Inferior parietal cortex (tissue), 1 donor: ENCODE data around the gene VARS2.

Experiments used
- DNase-seq: peaks from one replicate; pipeline ENCODE4 v3.0.0-alpha.2; 2016; ENCODE audit errors: extremely low spot score

Gene VARS2

DNA sequence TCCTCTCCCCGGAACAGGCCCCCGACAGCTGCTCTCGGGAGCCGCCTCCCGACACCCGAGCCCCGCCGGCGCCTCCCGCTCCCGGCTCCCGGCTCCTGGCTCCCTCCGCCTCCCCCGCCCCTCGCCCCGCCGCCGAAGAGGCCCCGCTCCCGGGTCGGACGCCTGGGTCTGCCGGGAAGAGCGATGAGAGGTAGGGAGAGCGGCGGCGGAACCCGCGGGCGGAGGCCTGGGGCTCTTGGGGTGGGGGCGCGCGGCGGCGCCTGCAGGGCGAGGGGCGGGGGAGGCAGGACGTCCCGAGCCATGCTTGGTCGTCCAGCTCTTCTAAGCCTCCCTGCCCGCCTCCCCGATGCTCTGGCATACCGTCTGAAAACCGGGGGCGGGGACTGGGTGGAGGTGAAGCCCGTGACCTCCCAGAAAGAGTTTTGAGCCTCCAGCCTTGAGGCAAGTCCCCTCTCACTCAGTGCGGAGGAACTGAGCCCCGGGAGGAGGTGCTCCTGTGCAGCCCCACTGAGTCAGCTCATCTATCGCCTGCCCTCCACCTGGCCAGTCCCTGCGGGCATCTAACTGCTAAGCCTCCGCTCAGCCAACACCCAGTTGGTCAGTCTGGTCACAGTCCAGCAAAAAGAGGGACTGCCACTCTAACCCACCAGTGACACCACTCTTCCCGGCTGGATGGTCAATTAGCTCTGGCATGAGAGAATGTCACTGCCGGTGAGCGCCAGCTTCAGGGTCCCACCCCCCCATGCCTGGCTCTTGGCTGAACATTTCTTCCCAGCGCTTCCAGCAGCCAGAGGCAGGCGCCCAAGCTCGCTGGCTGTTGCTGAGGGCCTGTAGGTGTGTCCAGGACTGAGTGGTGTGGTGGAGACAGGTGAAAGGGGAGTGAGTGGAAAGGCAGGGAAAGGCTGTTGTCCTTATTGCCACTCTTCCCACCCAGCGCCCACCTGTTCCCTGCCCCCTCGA is 29.2 kb upstream of the VARS2 start:
- no peak for DNase-seq

DNA sequence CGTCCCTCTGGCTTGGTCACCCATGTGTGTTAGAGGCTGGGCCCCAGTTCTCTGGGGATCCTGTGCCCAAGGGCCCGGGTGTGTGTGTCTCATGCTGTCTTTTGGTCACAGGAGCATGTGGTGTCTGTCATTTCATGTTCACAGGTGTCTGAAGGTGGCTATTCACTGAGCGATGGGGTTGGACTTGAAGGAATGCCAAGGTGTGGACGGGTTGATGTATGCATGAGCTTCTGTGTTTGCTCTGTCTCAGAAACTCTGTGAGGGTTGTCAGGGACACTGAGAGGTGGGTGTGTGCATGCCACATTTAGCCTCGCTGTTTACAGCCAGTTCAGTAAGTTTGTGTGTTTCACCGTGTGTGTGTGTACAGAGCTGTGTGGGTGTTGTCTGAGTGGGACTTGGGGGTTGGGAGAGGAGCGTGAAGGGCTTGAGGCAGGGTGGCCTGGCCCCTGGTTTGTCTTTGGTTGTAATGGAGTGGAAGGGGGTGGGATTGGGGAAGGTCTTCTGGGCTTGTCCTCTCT is 28.5 kb upstream of the VARS2 start:
- no peak for DNase-seq

DNA sequence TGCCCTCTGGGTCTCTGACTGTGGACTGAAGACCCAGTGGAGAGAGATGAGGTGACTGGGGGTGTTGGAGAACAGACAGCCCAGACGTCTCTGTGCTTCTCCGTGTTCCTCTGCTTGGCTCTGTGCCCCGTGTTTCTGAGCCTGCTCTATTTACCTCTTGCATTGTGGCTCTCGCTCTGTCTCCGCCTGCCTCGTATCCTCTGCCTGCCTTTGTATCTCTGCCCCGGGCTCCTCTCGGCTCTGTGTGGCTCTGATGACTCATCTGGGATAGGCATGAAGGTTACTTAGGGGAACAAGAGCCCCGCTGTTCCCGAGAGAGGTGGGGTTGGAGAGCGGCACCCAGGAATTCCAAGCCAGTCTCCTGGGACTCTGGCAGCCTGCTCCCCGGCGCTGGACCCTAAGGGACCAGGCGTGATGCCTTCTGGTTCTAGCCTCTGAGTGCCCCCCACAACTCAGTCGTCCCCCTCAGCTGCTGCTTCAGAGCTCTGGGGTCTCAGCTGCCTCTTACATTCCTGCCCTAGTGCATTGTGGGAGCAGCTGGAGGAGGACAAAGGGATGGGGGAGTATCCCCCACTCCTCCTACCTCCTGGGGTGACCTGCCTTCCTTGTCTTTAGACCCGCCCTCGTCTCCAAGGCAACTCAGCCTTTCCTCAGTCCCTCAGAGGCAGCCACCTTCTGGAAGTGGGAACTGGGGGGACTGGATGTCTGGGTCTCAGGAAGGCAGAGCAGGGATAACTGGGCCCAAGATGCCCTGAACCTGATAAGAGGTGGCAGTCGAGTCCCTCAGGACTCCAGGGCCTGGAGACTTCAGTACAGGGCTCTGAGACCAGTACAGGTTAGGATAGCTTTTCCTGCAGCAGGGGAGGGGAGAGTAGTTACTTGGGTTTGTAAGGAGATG is 27.8 kb upstream of the VARS2 start:
- no peak for DNase-seq

DNA sequence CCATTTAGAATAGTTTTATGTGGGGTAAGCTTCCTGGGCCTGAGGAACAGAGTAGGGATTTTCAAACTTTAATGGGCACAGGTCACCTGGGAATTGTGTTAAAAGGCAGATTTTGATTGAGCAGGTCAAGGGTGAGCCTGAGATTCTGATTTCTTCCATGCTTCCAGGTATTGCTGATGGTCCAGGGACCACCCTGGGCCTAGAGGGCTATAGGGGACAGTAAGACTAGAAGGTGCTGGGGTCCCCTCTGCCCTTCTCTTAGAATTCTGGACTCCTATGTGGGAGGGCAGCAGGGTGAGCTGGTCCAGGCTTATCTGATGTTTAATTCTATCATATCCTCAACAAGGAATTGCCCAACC is 27.2 kb upstream of the VARS2 start:
- DNase-seq, result no peak

DNA sequence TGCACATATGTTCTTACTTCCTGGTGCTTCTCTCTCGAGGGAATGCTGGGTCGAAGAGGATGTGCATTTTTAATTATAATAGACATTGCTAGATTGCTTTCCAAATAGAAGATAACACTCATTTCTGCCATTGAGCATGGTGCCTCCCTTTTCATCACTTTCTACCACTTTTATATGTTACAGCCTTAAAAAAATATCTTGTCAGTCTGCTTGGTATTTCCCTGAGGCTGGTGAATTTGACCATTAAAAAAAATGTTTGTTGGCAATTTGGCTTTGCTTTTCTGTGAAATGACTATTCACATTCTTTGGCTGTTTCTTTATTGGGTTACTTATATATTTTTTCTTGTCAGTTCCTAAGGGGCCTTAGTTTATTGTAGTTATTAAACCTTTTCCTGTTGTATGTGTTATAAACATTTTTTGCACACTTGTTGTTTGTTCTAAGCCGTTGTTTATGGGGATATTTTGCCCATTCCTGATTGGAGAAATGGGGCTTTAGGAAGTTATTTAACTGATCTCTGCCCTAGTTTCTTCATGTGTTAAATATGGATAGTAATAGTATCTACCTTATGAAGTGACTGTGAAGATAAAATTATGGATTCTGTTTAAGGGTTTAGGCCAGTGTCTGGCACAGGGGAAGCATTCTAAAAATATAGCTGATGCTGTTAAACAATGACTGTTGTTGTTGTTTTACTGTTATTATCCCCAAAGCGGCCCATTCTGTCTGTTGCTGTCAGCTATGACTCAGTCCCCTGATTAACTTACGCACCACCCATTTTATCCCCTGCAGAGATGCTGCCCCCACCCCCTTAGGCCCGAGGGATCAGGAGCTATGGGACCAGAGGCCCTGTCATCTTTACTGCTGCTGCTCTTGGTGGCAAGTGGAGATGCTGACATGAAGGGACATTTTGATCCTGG is 25.9 kb upstream of the VARS2 start:
- DNase-seq, result no peak

DNA sequence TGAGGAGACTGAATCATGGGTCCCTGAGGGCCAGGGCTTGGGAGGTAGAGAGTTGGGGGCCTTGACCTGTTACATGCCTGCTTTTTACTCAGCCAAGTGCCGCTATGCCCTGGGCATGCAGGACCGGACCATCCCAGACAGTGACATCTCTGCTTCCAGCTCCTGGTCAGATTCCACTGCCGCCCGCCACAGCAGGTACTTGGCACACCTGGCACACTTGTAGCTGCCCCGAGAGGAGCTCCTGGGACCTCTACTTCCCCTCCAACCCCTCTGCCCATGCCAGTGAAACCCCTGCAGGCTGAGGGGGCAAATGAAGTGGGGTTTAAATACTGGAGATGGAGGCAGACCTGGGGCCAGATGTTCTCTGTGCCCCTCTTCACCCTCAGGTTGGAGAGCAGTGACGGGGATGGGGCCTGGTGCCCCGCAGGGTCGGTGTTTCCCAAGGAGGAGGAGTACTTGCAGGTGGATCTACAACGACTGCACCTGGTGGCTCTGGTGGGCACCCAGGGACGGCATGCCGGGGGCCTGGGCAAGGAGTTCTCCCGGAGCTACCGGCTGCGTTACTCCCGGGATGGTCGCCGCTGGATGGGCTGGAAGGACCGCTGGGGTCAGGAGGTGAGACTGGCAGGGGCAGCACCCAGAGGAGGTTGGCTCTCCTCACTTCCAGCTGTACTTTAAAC is 25.1 kb upstream of the VARS2 start:
- DNase-seq, result no peak

DNA sequence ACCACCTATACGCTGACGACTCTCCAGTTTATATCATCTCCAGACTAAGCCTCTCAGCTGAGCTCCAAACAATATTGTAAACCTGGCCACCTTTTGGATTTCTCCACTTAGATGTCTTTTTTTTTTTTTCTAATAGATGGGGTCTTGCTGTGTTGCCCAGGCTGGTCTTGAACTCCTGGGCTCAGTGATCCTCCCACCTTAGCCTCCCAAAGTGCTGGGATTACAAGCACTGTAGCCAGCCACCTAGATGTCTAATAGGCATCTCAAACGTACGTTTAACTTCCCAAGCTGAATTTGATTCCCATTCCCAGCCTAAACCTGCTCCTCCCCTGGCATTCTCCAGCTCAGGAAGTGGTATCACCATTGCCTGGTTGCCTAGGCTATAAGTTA is 24.5 kb upstream of the VARS2 start:
- no peak for DNase-seq

DNA sequence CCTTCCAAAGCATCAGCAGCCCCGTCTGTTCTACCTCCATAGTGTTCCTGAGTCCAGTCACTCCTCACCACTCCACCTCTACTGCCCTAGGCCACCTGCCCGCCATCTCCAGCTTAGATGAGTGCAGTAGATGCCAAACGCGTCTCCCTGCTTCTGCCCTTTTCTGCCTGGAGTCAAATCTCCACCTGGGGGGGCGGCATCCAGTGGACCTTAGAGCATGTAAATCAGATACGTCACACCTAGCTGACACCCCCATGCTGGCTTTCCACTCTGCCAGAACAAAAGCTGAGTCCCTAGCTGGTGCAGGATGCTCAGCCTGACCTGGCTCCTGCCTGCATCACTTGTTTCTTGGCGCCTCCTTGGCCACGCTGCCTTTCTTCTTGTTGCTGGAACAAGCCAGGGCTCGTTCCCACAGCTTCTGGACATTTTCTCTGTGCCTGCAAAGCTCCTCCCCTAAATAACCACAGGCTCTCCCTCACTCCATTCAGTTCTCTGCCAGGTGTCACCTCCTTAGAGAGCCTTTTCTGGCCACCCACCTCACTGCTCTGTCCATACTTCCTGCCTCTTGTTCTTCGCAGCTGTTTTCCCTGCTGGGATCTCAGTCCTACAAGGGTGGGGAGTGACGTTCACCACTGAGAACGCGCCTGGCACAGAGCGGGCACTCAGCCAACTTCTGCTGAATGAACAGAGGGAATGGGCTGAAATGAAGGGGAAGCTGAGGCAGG is 24.0 kb upstream of the VARS2 start:
- DNase-seq, result peak; percentile 82

DNA sequence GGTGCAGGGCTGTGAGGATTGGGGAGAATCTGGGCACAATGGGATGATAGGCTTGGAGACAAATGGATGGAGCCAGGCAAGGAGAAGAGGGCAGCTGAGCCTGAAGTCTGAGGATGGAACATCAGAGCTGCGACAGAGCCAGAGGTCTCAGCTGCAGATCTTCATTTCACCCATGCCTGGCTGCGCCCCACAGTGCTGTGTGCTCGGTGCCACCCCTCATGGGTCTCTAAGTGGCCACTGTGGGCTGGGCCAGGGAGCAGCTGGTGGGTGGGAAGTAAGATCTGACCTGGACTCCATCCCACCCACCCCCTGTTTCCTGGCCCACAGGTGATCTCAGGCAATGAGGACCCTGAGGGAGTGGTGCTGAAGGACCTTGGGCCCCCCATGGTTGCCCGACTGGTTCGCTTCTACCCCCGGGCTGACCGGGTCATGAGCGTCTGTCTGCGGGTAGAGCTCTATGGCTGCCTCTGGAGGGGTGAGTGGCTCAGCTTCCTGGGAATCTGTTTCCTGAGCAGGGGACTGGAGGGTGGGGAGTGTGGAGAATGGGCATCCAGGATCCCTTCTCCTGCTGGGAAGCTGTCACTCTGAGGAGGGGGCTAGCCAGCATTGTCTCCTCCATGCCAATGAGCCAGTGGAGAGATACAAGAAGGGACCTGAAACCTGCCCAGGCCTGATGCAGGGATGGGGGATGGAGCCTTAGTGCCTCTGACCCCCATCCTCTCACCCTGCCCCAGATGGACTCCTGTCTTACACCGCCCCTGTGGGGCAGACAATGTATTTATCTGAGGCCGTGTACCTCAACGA is 23.2 kb upstream of the VARS2 start:
- DNase-seq, result no peak

DNA sequence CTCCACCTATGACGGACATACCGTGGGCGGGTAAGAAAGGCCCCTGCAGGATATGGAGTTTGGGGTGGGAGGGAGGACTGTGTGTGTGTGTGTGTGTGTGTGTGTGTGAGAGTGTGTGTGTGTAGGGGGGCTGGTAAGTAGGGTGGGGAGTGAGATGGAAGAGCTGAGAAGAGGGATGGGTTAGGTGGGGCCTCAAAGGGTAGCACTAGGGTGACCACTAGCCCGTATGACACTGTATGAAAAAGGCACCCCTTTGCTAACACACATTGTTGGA is 22.7 kb upstream of the VARS2 start:
- no peak for DNase-seq

DNA sequence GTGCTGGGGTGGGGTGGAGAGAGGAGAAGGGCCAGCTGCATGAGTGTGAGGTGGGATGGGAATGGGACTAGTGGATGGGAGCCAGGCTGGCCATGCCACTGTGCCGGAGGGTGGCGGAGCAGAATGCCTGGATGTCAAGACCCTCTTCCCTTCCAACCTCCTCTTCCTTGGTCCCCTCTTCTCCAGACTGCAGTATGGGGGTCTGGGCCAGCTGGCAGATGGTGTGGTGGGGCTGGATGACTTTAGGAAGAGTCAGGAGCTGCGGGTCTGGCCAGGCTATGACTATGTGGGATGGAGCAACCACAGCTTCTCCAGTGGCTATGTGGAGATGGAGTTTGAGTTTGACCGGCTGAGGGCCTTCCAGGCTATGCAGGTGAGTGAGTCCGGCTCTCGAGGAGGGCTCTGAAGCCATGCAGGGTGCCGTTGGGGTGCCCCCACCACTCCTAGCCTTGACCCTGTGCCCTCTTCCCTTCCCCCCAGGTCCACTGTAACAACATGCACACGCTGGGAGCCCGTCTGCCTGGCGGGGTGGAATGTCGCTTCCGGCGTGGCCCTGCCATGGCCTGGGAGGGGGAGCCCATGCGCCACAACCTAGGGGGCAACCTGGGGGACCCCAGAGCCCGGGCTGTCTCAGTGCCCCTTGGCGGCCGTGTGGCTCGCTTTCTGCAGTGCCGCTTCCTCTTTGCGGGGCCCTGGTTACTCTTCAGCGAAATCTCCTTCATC is 22.1 kb upstream of the VARS2 start:
- no peak for DNase-seq

DNA sequence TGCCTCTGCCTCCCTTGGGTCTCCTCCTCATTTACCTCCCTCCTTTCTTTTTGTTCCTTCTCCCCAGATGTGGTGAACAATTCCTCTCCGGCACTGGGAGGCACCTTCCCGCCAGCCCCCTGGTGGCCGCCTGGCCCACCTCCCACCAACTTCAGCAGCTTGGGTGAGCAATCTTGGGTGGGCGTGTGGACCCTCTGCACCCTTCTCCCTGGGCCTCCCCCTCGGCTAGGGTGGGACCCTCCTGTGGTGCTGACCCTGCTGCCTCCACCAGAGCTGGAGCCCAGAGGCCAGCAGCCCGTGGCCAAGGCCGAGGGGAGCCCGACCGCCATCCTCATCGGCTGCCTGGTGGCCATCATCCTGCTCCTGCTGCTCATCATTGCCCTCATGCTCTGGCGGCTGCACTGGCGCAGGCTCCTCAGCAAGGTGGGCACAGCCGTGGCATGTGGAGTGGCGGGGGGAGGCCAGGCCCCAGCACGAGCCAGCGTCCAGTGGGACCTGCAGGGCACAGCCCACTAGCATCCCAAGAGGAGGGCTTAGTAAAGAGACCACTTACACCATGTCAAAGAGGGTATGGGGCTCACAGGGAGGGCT is 20.9 kb upstream of the VARS2 start:
- DNase-seq, result no peak

DNA sequence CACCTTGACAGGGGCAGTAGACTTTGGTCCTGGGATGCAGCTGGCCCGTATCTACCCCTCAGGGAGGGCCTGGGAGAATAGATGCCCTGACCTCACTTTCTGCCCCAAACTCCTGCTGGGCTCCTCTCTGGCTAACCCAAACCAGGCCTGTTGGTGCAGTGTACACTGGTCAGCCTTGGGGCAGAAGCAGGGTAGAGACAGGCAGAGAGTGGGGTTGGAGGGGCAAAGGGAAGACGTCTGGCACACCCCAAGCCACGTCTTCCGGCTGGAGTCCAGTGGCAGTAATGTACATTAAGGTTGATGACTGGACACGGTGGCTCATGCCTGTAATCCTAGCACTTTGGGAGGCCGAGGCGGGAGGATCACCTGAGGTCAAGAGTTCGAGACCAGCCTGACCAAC is 20.4 kb upstream of the VARS2 start:
- no peak for DNase-seq

DNA sequence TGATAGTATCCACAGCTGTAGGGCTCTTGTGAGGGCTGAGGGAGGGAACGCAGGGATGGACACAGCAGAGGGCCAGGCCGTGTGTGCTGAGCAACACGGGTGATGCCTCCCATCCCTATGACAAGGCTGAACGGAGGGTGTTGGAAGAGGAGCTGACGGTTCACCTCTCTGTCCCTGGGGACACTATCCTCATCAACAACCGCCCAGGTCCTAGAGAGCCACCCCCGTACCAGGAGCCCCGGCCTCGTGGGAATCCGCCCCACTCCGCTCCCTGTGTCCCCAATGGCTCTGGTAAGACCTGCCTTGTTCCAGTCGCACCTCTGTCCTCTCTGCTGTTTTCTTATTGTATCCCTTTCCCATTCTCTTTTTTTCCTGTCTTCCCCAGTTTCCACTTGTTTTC is 19.7 kb upstream of the VARS2 start:
- DNase-seq, result no peak

DNA sequence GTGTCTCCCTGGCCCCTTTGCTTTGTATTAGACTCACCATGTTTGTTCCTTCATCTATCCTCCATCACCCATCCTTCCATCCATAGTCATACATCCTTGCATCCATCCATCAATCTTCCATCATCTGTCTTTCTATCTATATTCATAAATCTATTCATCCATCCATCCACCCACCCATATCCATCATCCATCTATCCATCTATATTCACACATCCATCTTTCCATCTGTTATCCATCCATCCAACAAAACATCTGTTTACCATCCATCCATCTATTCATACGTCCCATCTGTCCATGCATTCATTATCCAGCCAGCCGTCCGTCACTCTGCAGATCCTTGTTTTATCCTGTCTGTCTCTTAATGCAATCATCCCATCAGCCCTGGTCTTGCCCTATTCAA is 19.1 kb upstream of the VARS2 start:
- no peak for DNase-seq

DNA sequence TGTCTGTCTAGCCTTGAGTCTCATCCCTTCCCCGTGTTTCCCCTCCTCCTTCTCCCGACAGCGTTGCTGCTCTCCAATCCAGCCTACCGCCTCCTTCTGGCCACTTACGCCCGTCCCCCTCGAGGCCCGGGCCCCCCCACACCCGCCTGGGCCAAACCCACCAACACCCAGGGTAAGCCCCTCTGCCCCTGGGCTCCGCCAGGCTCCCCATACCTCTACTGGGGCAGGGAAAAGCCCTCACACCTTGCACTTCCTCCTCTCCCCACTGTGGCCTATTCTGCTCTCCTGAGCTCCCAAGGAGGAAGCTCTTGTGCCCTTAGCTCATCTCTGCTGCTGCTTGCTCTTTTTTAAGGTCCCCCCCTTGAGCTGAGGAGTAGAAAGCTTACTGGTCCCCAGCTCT is 18.7 kb upstream of the VARS2 start:
- DNase-seq, result no peak

DNA sequence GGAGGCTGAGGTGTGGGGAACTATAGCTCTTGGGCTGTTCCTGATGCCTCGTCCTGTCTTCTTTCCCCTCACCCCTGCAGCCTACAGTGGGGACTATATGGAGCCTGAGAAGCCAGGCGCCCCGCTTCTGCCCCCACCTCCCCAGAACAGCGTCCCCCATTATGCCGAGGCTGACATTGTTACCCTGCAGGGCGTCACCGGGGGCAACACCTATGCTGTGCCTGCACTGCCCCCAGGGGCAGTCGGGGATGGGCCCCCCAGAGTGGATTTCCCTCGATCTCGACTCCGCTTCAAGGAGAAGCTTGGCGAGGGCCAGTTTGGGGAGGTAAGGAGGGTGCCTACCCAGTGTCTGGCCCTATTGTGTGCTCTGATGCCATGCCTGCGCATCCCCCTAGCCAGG is 17.5 kb upstream of the VARS2 start:
- DNase-seq, result no peak

DNA sequence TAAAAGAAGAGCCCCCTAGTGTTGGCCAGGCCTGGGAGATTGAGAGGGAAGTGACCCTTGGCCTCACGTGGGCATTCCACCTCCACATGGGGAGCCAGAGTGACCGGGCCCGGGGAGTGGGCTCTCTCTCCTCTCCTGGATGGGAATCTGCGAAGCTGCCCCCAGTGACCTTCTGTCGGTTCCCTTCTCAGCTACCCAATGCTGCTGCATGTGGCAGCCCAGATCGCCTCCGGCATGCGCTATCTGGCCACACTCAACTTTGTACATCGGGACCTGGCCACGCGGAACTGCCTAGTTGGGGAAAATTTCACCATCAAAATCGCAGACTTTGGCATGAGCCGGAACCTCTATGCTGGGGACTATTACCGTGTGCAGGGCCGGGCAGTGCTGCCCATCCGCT is 16.2 kb upstream of the VARS2 start:
- no peak for DNase-seq
